SK-N-SH treated with all-trans-retinoic acid at 6 μM for 48 hours (cell line): ENCODE measurements around the gene MTPN.

Experiments used
- ATAC-seq: fragments of 200-7000 bp; cut with Tn5 transposase; 3 replicates; pipeline ENCODE4 v1.9.1; 2020; ENCODE audit warnings: mild to moderate bottlenecking, moderate library complexity
- ARNTL ChIP-seq: fragments of 450-650 bp; formaldehyde crosslinking; IDR thresholded peaks from 2 replicates; pipeline ENCODE4 v1.5.0; 2020; ENCODE audit warnings: low read depth, mild to moderate bottlenecking, moderate library complexity, borderline replicate concordance
- BACH2 ChIP-seq: fragments of 250-450 bp; sonication (Bioruptor Pico); IDR thresholded peaks from 2 replicates; pipeline ENCODE4 v1.9.0; 2021; ENCODE audit warnings: mild to moderate bottlenecking, borderline replicate concordance
- CREB5 ChIP-seq: fragments of 250-450 bp; sonication (Bioruptor Pico); IDR thresholded peaks from 2 replicates; pipeline ENCODE4 v1.5.1; 2020; ENCODE audit warnings: low read depth, mild to moderate bottlenecking, moderate library complexity
- CSDC2 ChIP-seq: fragments of 250-450 bp; sonication (Bioruptor Pico); IDR thresholded peaks from 2 replicates; pipeline ENCODE4 v1.5.0; 2020; ENCODE audit warnings: mild to moderate bottlenecking, moderate library complexity
- CSRNP3 ChIP-seq: fragments of 250-450 bp; sonication (Bioruptor Pico); IDR thresholded peaks from 2 replicates; pipeline ENCODE4 v1.5.1; 2021; ENCODE audit warnings: mild to moderate bottlenecking, moderate library complexity
- ISL1 ChIP-seq: fragments of 250-450 bp; sonication (Bioruptor Pico); IDR thresholded peaks from 2 replicates; pipeline ENCODE4 v2.1.2; 2022; ENCODE audit warnings: mild to moderate bottlenecking, moderate library complexity
- OSR1 ChIP-seq: fragments of 250-450 bp; sonication (Bioruptor Pico); IDR thresholded peaks from 2 replicates; pipeline ENCODE4 v1.8.0; 2022; ENCODE audit warnings: moderate library complexity, mild to moderate bottlenecking, inconsistent platforms
- PATZ1 ChIP-seq: fragments of 250-450 bp; sonication (Bioruptor Pico); IDR thresholded peaks from 2 replicates; pipeline ENCODE4 v1.8.0; 2020; ENCODE audit warnings: mild to moderate bottlenecking, moderate library complexity, borderline replicate concordance
- POU6F1 ChIP-seq: fragments of 250-450 bp; sonication (Bioruptor Pico); IDR thresholded peaks from 2 replicates; pipeline ENCODE4 v1.8.0; 2021; ENCODE audit warnings: low read depth, mild to moderate bottlenecking, moderate library complexity, borderline replicate concordance
- PPARA ChIP-seq: fragments of 250-450 bp; sonication (Bioruptor Pico); IDR thresholded peaks from 2 replicates; pipeline ENCODE4 v1.5.0; 2020; ENCODE audit warnings: mild to moderate bottlenecking, borderline replicate concordance
- RARB ChIP-seq: fragments of 250-450 bp; sonication (Bioruptor Pico); IDR thresholded peaks from 2 replicates; pipeline ENCODE4 v1.8.0; 2021; ENCODE audit warnings: mild to moderate bottlenecking, moderate library complexity
- TCF4 ChIP-seq: fragments of 250-450 bp; sonication (Bioruptor Pico); IDR thresholded peaks from 2 replicates; pipeline ENCODE4 v1.8.0; 2021; ENCODE audit warnings: mild to moderate bottlenecking, moderate library complexity, borderline replicate concordance
- TOX ChIP-seq: fragments of 250-450 bp; sonication (Bioruptor Pico); IDR thresholded peaks from 2 replicates; pipeline ENCODE4 v1.8.0; 2021; ENCODE audit warnings: mild to moderate bottlenecking, moderate library complexity, borderline replicate concordance
- TSHZ2 ChIP-seq: fragments of 250-450 bp; sonication (Bioruptor Pico); IDR thresholded peaks from 2 replicates; pipeline ENCODE4 v1.5.0; 2020; ENCODE audit warnings: mild to moderate bottlenecking, moderate library complexity
- ZC3H10 ChIP-seq: fragments of 250-450 bp; sonication (Bioruptor Pico); IDR thresholded peaks from 2 replicates; pipeline ENCODE4 v1.5.1; 2021; ENCODE audit warnings: mild to moderate bottlenecking, moderate library complexity
- ZNF565 ChIP-seq: fragments of 450-650 bp; formaldehyde crosslinking; conservative IDR thresholded peaks from 2 replicates; pipeline ENCODE4 v1.5.0; 2020; ENCODE audit warnings: low read depth, mild to moderate bottlenecking, moderate library complexity
- ZNF70 ChIP-seq: fragments of 450-650 bp; formaldehyde crosslinking; IDR thresholded peaks from 2 replicates; pipeline ENCODE4 v1.5.0; 2020; ENCODE audit warnings: mild to moderate bottlenecking, moderate library complexity
- ZNF8 ChIP-seq: fragments of 450-650 bp; formaldehyde crosslinking; IDR thresholded peaks from 2 replicates; pipeline ENCODE4 v1.5.0; 2020; ENCODE audit warnings: mild to moderate bottlenecking, moderate library complexity

MTPN gene

GRCh38 chr7:135913404-135913803, 63.8 kb downstream of the MTPN start (continued):
- no peak for TF ChIP-seq PATZ1 (CRISPR knock-in tag)

GRCh38 chr7:135911099-135911498, 66.1 kb downstream of the MTPN start:
- ATAC-seq: no peak

GRCh38 chr7:135910393-135911036, 66.6 kb downstream of the MTPN start:
- TF ChIP-seq CSDC2: no peak
- no peak for TF ChIP-seq OSR1 (CRISPR knock-in tag)
- no peak for TF ChIP-seq ZC3H10 (CRISPR knock-in tag)
- TF ChIP-seq POU6F1 (CRISPR knock-in tag): no peak
- no peak for TF ChIP-seq ZNF70 (CRISPR knock-in tag)
- no peak for TF ChIP-seq ARNTL (CRISPR knock-in tag)
- TF ChIP-seq RARB (CRISPR knock-in tag): no peak
- no peak for TF ChIP-seq BACH2 (CRISPR knock-in tag)
- no peak for TF ChIP-seq ISL1 (CRISPR knock-in tag)
- TF ChIP-seq TSHZ2 (CRISPR knock-in tag): no peak
- no peak for TF ChIP-seq PPARA
- no peak for TF ChIP-seq ZNF8 (CRISPR knock-in tag)
- TF ChIP-seq CSRNP3 (CRISPR knock-in tag): no peak
- TF ChIP-seq TOX (CRISPR knock-in tag): no peak

More at GRCh38 chr7:135911099-135911498, 66.1 kb downstream of the MTPN start:
- TF ChIP-seq PPARA (no peak), CSDC2 (no peak), ZC3H10 (CRISPR knock-in tag) (no peak), ZNF565 (CRISPR knock-in tag) (no peak), TOX (CRISPR knock-in tag) (no peak), CREB5 (CRISPR knock-in tag) (no peak), ZNF70 (CRISPR knock-in tag) (no peak), OSR1 (CRISPR knock-in tag) (no peak), TCF4 (CRISPR knock-in tag) (no peak), CSRNP3 (CRISPR knock-in tag) (no peak)

More at GRCh38 chr7:135910393-135911036, 66.6 kb downstream of the MTPN start:
- no peak for ATAC-seq
